Stomach smooth muscle (tissue), 2 donors: Measurements from ENCODE around the gene MGARP.

Experiments used
- H3K27ac ChIP-seq: one replicate; pipeline ENCODE4 v1.7.0; 2013; ENCODE audit warnings: mild to moderate bottlenecking, low read length, inconsistent platforms
- H3K27me3 ChIP-seq, 2 donors: one replicate each; pipeline ENCODE4 v1.7.0; 2013; ENCODE audit warnings: low read length in 2 of 2; ENCODE audit not compliant: insufficient read depth in 2 of 2, control insufficient read depth in 1 of 2
- H3K36me3 ChIP-seq, 2 donors: one replicate each; pipeline ENCODE4 v1.7.0; 2013; ENCODE audit warnings: low read length in 2 of 2; ENCODE audit not compliant: control insufficient read depth in 2 of 2, insufficient read depth in 2 of 2
- H3K4me1 ChIP-seq: one replicate; pipeline ENCODE4 v1.7.0; 2013; ENCODE audit warnings: low read length; ENCODE audit not compliant: control insufficient read depth, insufficient read depth
- H3K4me3 ChIP-seq, 2 donors: one replicate each; pipeline ENCODE4 v1.7.0; 2013; ENCODE audit warnings: low read length in 2 of 2
- H3K9ac ChIP-seq, 2 donors: one replicate each; pipeline ENCODE4 v1.7.0; 2013; ENCODE audit warnings: low read length in 2 of 2, mild to moderate bottlenecking in 1 of 2
- H3K9me3 ChIP-seq, 2 donors: one replicate each; pipeline ENCODE4 v1.7.0; 2013; ENCODE audit warnings: low read length in 2 of 2; ENCODE audit not compliant: control insufficient read depth in 2 of 2
- donor health status: healthy.
- donor health status: Pancreatic carcinoma.

Gene MGARP

DNA sequence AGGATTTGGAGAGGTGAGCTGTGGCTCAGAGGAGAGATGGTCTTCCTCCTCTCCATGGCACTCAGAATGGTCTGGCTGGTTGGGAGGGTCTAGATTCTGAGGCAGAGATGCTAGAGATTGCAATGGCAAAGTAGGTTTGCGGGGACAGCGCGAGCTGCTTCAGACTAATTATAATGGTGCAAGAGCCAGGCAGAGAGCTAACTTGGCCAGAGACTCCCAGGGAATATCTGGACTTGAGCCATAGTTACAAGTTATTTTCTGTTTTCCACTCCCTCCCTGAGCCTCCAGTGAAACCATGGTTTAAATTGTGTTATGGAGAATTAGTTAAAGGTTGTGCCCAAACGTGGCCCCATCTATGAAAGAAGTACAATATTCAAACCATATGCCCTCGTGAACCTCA, 58.3 kb downstream of the MGARP start:
- Histone ChIP-seq H3K36me3 (no peaks in the 10 kb centered on the region), H3K27ac (no peak overlapping the region), H3K9me3 (no peaks in the 10 kb centered on the region), H3K4me3 (no peak overlapping the region), H3K9ac (no peak overlapping the region), H3K4me1 (no peaks in the 10 kb centered on the region), H3K27me3 (no peaks in the 10 kb centered on the region)

DNA sequence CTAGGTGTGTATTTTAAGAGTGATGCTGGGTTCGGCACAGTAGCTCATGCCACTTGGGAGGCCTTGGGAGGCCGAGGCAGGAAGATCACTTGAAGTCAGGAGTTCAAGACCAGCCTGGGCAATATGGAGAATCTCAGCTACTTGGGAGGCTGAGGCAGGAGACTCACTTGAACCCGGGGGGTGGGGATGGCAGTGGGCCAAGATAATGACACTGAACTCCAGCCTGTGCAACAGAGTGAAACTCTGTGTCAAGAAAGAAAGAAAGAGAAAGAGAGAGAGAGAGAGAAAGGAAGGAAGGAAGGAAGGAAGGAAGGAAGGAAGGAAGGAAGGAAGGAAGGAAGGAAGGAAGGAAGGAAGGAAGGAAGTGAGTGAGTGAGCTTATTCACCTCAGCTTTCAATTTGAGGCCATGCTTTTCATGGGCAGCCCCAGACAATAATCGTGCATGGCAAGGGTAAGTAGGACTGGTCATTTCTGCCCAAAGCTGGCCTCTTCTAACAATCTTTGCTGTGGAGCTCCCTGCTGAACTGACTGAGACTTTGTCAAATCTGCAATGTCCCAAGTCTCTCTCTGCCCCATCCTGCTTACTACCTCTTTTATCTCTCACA, 60.5 kb downstream of the MGARP start:
- no peaks in the 10 kb centered on the region for H3K9me3 ChIP-seq
- no peaks in the 10 kb centered on the region for H3K27me3 ChIP-seq
- H3K27ac ChIP-seq: no peak overlapping the region
- H3K9ac ChIP-seq: no peak overlapping the region
- no peak overlapping the region for H3K4me3 ChIP-seq
- no peaks in the 10 kb centered on the region for H3K4me1 ChIP-seq
- no peaks in the 10 kb centered on the region for H3K36me3 ChIP-seq
